Measurements from ENCODE around the gene TCN1. TPM values are rescaled to one million over a fixed set of nuclear protein-coding genes. Genes with fewer than 3 reads are reported as not detected.
A peak's percentile ranks its signal among the peaks of the same experiment; 100 is the strongest.

The TCN1 gene
- total and polyA plus RNA-seq, 9 of the 15 experiments (the other 6 are each of a cell fraction or from before 2014, with no cell fraction given), result 0.63 to 25.9 (median 8.0) TPM

DNA sequence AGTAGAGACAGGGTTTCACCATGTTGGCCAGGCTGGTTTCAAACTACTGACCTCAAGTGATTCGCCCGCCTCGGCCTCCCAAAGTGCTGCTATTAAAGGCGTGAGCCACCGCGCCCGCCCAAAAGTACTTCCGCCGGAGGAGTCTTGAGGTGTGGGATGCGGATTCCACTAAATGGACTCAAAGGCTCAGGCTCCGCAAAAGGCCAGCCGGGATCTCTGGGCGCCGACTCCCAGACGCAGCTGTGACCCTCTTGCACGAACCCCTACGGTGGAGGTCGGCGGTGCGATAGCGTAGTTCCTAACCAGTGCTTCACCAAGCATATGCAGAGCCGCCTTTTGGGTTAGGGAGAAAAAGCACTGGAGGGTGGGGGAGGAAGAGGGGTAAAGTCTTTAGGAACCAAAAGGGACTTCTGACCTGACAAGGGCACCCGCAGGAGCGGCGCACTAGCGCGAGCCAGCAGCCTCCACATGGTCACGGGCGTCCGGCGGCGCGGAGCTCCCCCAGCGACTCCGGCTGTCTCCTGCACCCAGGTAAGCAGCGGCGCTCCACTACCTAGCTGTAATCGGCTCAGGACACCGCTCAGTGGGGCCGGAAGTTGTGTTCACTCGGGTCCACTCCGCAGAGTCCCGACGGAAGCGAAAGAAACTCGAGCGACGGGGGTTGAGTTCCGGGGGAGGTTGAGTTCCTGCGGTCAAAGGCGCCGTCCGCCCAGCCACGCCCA lies 55.9 kb downstream of the TCN1 start, which contains the start of gene MRPL16 (continued):
- TF ChIP-seq, protein P1, sequence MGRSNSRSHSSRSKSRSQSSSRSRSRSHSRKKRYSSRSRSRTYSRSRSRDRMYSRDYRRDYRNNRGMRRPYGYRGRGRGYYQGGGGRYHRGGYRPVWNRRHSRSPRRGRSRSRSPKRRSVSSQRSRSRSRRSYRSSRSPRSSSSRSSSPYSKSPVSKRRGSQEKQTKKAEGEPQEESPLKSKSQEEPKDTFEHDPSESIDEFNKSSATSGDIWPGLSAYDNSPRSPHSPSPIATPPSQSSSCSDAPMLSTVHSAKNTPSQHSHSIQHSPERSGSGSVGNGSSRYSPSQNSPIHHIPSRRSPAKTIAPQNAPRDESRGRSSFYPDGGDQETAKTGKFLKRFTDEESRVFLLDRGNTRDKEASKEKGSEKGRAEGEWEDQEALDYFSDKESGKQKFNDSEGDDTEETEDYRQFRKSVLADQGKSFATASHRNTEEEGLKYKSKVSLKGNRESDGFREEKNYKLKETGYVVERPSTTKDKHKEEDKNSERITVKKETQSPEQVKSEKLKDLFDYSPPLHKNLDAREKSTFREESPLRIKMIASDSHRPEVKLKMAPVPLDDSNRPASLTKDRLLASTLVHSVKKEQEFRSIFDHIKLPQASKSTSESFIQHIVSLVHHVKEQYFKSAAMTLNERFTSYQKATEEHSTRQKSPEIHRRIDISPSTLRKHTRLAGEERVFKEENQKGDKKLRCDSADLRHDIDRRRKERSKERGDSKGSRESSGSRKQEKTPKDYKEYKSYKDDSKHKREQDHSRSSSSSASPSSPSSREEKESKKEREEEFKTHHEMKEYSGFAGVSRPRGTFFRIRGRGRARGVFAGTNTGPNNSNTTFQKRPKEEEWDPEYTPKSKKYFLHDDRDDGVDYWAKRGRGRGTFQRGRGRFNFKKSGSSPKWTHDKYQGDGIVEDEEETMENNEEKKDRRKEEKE (IDR thresholded peaks at IDR 0.05; ENCODE audit: borderline replicate concordance in 1 of 2, control insufficient read depth in 1 of 2, low read depth in 2 of 2, low read length in 1 of 2), result peak in 1 of 2 experiments; percentile 96; a peak in 2 of 4 replicates
- TF ChIP-seq, protein P2, sequence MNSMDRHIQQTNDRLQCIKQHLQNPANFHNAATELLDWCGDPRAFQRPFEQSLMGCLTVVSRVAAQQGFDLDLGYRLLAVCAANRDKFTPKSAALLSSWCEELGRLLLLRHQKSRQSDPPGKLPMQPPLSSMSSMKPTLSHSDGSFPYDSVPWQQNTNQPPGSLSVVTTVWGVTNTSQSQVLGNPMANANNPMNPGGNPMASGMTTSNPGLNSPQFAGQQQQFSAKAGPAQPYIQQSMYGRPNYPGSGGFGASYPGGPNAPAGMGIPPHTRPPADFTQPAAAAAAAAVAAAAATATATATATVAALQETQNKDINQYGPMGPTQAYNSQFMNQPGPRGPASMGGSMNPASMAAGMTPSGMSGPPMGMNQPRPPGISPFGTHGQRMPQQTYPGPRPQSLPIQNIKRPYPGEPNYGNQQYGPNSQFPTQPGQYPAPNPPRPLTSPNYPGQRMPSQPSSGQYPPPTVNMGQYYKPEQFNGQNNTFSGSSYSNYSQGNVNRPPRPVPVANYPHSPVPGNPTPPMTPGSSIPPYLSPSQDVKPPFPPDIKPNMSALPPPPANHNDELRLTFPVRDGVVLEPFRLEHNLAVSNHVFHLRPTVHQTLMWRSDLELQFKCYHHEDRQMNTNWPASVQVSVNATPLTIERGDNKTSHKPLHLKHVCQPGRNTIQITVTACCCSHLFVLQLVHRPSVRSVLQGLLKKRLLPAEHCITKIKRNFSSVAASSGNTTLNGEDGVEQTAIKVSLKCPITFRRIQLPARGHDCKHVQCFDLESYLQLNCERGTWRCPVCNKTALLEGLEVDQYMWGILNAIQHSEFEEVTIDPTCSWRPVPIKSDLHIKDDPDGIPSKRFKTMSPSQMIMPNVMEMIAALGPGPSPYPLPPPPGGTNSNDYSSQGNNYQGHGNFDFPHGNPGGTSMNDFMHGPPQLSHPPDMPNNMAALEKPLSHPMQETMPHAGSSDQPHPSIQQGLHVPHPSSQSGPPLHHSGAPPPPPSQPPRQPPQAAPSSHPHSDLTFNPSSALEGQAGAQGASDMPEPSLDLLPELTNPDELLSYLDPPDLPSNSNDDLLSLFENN (IDR thresholded peaks at IDR 0.05; ENCODE audit: low read depth in 2 of 2, low read length in 2 of 2), result peak in 1 of 2 experiments; percentile 20; a peak in 1 of 4 replicates
- no peak for TF ChIP-seq GATAD2A (IDR thresholded peaks at IDR 0.05)

All from K562 (cell line).